ENCODE data around the gene RBCK1. TPM values are rescaled to one million over a fixed set of nuclear protein-coding genes. Genes with fewer than 3 reads are reported as not detected.

The RBCK1 gene
- polyA plus RNA-seq, 1 experiment, result 57.4 TPM

DNA sequence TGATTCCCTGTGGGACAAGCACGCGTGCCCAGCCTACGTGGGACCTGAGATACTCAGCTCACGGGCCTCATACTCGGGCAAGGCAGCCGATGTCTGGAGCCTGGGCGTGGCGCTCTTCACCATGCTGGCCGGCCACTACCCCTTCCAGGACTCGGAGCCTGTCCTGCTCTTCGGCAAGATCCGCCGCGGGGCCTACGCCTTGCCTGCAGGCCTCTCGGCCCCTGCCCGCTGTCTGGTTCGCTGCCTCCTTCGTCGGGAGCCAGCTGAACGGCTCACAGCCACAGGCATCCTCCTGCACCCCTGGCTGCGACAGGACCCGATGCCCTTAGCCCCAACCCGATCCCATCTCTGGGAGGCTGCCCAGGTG lies 11.9 kb upstream of the RBCK1 start:
- no peak for DNase-seq (ENCODE audit: low read depth, low spot score)
- H3K4me3 ChIP-seq (ENCODE audit: low read depth, low read length), result no peak overlapping the region
- ChIA-PET POLR2A (no interaction called here), CTCF (no interaction called here)
- TF ChIP-seq, protein P1, sequence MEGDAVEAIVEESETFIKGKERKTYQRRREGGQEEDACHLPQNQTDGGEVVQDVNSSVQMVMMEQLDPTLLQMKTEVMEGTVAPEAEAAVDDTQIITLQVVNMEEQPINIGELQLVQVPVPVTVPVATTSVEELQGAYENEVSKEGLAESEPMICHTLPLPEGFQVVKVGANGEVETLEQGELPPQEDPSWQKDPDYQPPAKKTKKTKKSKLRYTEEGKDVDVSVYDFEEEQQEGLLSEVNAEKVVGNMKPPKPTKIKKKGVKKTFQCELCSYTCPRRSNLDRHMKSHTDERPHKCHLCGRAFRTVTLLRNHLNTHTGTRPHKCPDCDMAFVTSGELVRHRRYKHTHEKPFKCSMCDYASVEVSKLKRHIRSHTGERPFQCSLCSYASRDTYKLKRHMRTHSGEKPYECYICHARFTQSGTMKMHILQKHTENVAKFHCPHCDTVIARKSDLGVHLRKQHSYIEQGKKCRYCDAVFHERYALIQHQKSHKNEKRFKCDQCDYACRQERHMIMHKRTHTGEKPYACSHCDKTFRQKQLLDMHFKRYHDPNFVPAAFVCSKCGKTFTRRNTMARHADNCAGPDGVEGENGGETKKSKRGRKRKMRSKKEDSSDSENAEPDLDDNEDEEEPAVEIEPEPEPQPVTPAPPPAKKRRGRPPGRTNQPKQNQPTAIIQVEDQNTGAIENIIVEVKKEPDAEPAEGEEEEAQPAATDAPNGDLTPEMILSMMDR (IDR thresholded peaks at IDR 0.05; ENCODE audit: low read depth, low read length), result no peak
- H3K27ac ChIP-seq (ENCODE audit: low read depth, low read length), result no peak overlapping the region
- no peaks in the 10 kb centered on the region for H3K27me3 ChIP-seq (ENCODE audit: control insufficient read depth, insufficient read depth, low read length)
- no peaks in the 10 kb centered on the region; the same call in 1 of the 2 replicates for H3K9me3 ChIP-seq (ENCODE audit: control insufficient read depth, insufficient read depth, low read length)

DNA sequence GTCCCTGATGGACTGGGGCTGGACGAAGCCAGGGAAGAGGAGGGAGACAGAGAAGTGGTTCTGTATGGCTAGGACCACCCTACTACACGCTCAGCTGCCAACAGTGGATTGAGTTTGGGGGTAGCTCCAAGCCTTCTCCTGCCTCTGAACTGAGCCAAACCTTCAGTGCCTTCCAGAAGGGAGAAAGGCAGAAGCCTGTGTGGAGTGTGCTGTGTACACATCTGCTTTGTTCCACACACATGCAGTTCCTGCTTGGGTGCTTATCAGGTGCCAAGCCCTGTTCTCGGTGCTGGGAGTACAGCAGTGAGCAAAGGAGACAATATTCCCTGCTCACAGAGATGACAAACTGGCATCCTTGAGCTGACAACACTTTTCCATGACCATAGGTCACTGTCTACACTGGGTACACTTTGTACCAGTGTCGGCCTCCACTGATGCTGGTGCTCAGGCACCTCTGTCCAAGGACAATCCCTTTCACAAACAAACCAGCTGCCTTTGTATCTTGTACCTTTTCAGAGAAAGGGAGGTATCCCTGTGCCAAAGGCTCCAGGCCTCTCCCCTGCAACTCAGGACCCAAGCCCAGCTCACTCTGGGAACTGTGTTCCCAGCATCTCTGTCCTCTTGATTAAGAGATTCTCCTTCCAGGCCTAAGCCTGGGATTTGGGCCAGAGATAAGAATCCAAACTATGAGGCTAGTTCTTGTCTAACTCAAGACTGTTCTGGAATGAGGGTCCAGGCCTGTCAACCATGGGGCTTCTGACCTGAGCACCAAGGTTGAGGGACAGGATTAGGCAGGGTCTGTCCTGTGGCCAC lies 11.3 kb upstream of the RBCK1 start:
- no peak for DNase-seq (ENCODE audit: low read depth, low spot score)
- H3K27me3 ChIP-seq (ENCODE audit: control insufficient read depth, insufficient read depth, low read length), result no peaks in the 10 kb centered on the region
- ChIA-PET POLR2A (no interaction called here), CTCF (no interaction called here)
- TF ChIP-seq, protein P1 (IDR thresholded peaks at IDR 0.05; ENCODE audit: low read depth, low read length), result no peak
- H3K4me3 ChIP-seq (ENCODE audit: low read depth, low read length), result no peak overlapping the region
- H3K27ac ChIP-seq (ENCODE audit: low read depth, low read length), result no peak overlapping the region
- no peaks in the 10 kb centered on the region; the same call in 1 of the 2 replicates for H3K9me3 ChIP-seq (ENCODE audit: control insufficient read depth, insufficient read depth, low read length)

DNA sequence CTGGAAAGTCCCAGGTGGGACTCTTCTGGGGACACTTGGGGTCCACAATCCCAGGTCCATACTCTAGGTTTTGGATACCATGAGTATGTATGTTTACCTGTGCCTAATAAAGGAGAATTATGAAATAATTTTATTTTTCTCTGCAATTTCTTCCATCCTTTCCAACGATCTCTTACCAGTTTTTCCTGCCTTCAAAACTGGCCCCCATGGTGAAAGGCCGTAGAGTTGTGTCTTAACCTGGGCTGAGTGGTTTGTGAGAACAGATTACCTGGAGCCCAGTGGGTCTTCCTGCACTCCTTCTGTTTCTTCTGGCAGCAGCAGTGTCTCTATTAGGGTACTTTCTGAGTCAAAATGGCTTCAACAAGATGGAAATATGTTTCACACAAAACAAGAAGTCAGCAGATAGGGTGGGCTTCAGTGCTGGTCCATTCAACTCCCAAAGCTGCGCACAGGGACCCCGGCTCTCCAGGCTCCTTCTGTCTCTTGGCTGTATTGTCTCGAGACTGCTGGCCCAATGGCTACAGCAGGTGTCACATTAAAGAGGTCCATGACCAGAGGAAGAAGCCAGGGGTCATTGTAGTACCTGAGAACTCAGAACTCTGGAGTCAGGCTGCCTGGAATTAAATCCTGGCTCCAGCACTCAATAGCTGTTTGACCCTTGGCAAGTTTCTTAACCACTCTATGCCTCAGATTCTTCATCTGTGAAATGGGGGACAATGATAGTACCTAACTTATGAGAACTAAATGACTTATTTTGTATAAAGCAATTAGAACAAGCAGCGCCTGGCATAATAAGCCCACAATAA lies 10.5 kb upstream of the RBCK1 start:
- H3K27me3 ChIP-seq (ENCODE audit: control insufficient read depth, insufficient read depth, low read length), result no peaks in the 10 kb centered on the region
- H3K4me3 ChIP-seq (ENCODE audit: low read depth, low read length), result no peak overlapping the region
- no peak for DNase-seq (ENCODE audit: low read depth, low spot score)
- TF ChIP-seq, protein P1 (IDR thresholded peaks at IDR 0.05; ENCODE audit: low read depth, low read length), result no peak
- H3K9me3 ChIP-seq (ENCODE audit: control insufficient read depth, insufficient read depth, low read length), result no peaks in the 10 kb centered on the region; the same call in 1 of the 2 replicates
- H3K27ac ChIP-seq (ENCODE audit: low read depth, low read length), result no peak overlapping the region
- CTCF ChIA-PET, result interaction anchor here (1.2 kb wide), 1 partner anchor 43 kb away, joined by 4 read pairs; no protein-coding TSS in a partner anchor
- POLR2A ChIA-PET, result no interaction called here

DNA sequence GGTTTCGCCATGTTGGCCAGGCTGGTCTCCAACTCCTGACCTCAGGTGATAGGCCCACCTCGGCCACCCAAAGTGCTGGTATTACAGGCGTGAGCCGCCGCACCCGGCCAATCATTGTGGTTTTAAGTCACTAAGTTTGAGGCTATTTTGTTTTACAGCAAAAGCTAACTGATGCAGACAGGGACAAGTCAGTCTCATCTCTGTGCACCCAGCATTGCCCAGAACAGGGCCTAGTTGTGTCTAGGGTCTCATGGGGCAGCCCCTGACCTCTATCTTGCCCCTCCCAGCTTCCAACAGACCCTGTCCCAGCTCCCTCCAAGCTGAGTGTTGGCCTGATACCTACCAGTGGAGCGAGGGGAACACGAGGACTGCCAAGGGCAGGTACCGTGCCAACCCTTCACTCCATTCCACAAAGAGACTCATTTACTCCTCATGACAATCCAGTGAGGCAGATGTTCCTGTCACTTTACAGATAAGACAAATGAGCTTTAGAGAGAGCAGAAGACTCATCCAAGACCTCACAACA lies 8.9 kb upstream of the RBCK1 start:
- CTCF ChIA-PET, result interaction anchor here (1.2 kb wide), 1 partner anchor 8 kb away, joined by 4 read pairs; the partner anchor contains the start of gene RBCK1
- POLR2A ChIA-PET, result no interaction called here

More for the DNA sequence above, 8.9 kb upstream of the RBCK1 start:
- H3K9me3 ChIP-seq (ENCODE audit: control insufficient read depth, insufficient read depth, low read length), result peaks cover 5% of the 10 kb centered on the region; the same call in 1 of the 2 replicates
- TF ChIP-seq, protein P1 (IDR thresholded peaks at IDR 0.05; ENCODE audit: low read depth, low read length), result no peak
- no peaks in the 10 kb centered on the region for H3K27me3 ChIP-seq (ENCODE audit: control insufficient read depth, insufficient read depth, low read length)
- no peak overlapping the region for H3K27ac ChIP-seq (ENCODE audit: low read depth, low read length)
- H3K4me3 ChIP-seq (ENCODE audit: low read depth, low read length), result no peak overlapping the region
- DNase-seq (ENCODE audit: low read depth, low spot score), result no peak
